HepG2 (cell line): ENCODE results near the gene ZNF324B. TPM values are rescaled to one million over a fixed set of nuclear protein-coding genes. Genes with fewer than 3 reads are reported as not detected.

ENCODE experiments used
- CREB1 ChIP-seq, 2 experiments: fragments of 450-650 bp in 1 of 2; IDR thresholded peaks; 2 replicates each; pipeline ENCODE4 v1.6.1; 2016 to 2017; ENCODE audit warnings: control low read depth in 1 of 2, mild to moderate bottlenecking in 1 of 2, missing compliant biosample characterization in 1 of 2, missing genetic modification characterization in 1 of 2
- E2F5 ChIP-seq: sonication (generic); formaldehyde crosslinking; conservative IDR thresholded peaks from 2 replicates; pipeline ENCODE4 v1.4.0; 2020; ENCODE audit warnings: missing genetic modification reagents
- HNF1B ChIP-seq: sonication (generic); formaldehyde crosslinking; IDR thresholded peaks from 2 replicates; pipeline ENCODE4 v1.5.1; 2020; ENCODE audit warnings: mild to moderate bottlenecking, moderate library complexity, missing genetic modification reagents
- HNRNPLL ChIP-seq: fragments of 200-400 bp; formaldehyde crosslinking; IDR thresholded peaks from 2 replicates; pipeline ENCODE4 v1.6.1; 2017; ENCODE audit warnings: mild to moderate bottlenecking, low read depth, low read length; ENCODE audit not compliant: poor library complexity, severe bottlenecking
- KDM2A ChIP-seq: sonication (generic); formaldehyde crosslinking; IDR thresholded peaks from 2 replicates; pipeline ENCODE4 v1.4.0; 2020; ENCODE audit warnings: low read depth, missing genetic modification reagents, borderline replicate concordance
- KLF6 ChIP-seq: IDR thresholded peaks from 2 replicates; pipeline ENCODE4 v1.8.0; 2016; ENCODE audit warnings: missing biosample characterization, missing genetic modification reagents
- NR2F6 ChIP-seq, 2 experiments: IDR thresholded peaks; 2 replicates each; pipeline ENCODE4 v1.6.1; 2016; ENCODE audit warnings: antibody characterized with exemption in 1 of 2, mild to moderate bottlenecking in 1 of 2
- SMAD3 ChIP-seq: sonication (generic); formaldehyde crosslinking; IDR thresholded peaks from 2 replicates; pipeline ENCODE4 v1.4.0; 2020; ENCODE audit warnings: missing genetic modification reagents
- TFAP4 ChIP-seq: sonication (generic); IDR thresholded peaks from 2 replicates; pipeline ENCODE4 v1.6.1; 2016; ENCODE audit warnings: low read depth, borderline replicate concordance
- YEATS2 ChIP-seq: sonication (generic); formaldehyde crosslinking; IDR thresholded peaks from 2 replicates; pipeline ENCODE4 v1.4.0; 2020; ENCODE audit warnings: missing genetic modification reagents, borderline replicate concordance
- ZNF280B ChIP-seq: sonication (generic); formaldehyde crosslinking; IDR thresholded peaks from 2 replicates; pipeline ENCODE4 v1.5.0; 2020; ENCODE audit warnings: missing genetic modification reagents, mild to moderate bottlenecking, borderline replicate concordance
- ZNF354B ChIP-seq: sonication (generic); formaldehyde crosslinking; IDR thresholded peaks from 2 replicates; pipeline ENCODE4 v1.8.0; 2022; ENCODE audit warnings: mild to moderate bottlenecking, missing genetic modification reagents
- ZNF780A ChIP-seq: sonication (generic); formaldehyde crosslinking; IDR thresholded peaks from 2 replicates; pipeline ENCODE4 v1.8.0; 2022; ENCODE audit warnings: mild to moderate bottlenecking, missing genetic modification reagents, moderate library complexity
- ZXDC ChIP-seq: sonication (generic); formaldehyde crosslinking; IDR thresholded peaks from 2 replicates; pipeline ENCODE4 v1.5.0; 2020; ENCODE audit warnings: mild to moderate bottlenecking, missing genetic modification reagents
- polyA plus RNA-seq, 8 experiments: library from polyadenylated mRNA; depleted of rRNA in 3 of 8; stranded (reverse) in 7 of 8; unstranded in 1 of 8; fragments of >200 nt; fragmentation: Illumina TruSeq in 4 of 8; extraction: Trizol in 4 of 8; gene quantifications; 2 replicates each; pipeline versions ENCODE4 v1.2.1 to v1.2.3, GENCODE V29; 2011 to 2016; ENCODE audit warnings: low read depth in 4 of 8, missing spikeins in 1 of 8, mixed read lengths in 1 of 8; ENCODE audit not compliant: insufficient read depth in 1 of 8
- total RNA-seq, 5 experiments: library from RNA; depleted of rRNA; stranded (reverse); fragments of >200 nt; fragmentation: Illumina TruSeq; extraction: Trizol; gene quantifications; 2 replicates each; pipeline ENCODE4 v1.2.3, GENCODE V29; 2016; ENCODE audit warnings: low read depth in 1 of 5

The ZNF324B gene
- total and polyA plus RNA-seq, 2 of the 13 experiments (the other 11 are each of a cell fraction or from before 2014, with no cell fraction given), result 0.53 to 3.0 TPM

GRCh38 chr19:58408152-58409009 lies 43.0 kb upstream of the ZNF324B start, which contains the start of gene ZNF584 (continued):
- TF ChIP-seq ZNF280B (CRISPR knock-in tag) (peak; percentile 59; the same call in 1 of the 2 replicates), TFAP4 (peak; percentile 27; the same call in 1 of the 2 replicates), YEATS2 (CRISPR knock-in tag) (peak; percentile 43; the same call in 1 of the 2 replicates), ZNF354B (CRISPR knock-in tag) (peak; percentile 85; the same call in 1 of the 2 replicates), CREB1 (IDR thresholded peaks at IDR 0.05) (peak; percentile 62), CREB1 (CRISPR knock-in tag; IDR thresholded peaks at IDR 0.05) (peak; percentile 79), SMAD3 (CRISPR knock-in tag) (0 out of 2 replicates have a peak, but pooled peaks have one; percentile 19), HNF1B (CRISPR knock-in tag) (peak; percentile 72), HNRNPLL (peak; percentile 85), ZNF780A (CRISPR knock-in tag) (no peak), NR2F6 (IDR thresholded peaks at IDR 0.05) (no peak), NR2F6 (CRISPR knock-in tag; IDR thresholded peaks at IDR 0.05) (no peak), KDM2A (CRISPR knock-in tag) (peak; percentile 69), KLF6 (CRISPR knock-in tag) (no peak), ZXDC (no peak), E2F5 (0 out of 2 replicates have a peak, but pooled peaks have one; percentile 36)
